ENCODE measurements around the gene FAM83D. TPM values are rescaled to one million over a fixed set of nuclear protein-coding genes. Genes with fewer than 3 reads are reported as not detected.
"Not testable (repeated sequence)": the region's sequence is repeated elsewhere in the genome, so short reads cannot be mapped to it uniquely, and the experiment has no call there.

The FAM83D gene
- total RNA-seq, 1 donor from 2014 or later, result 73.9 TPM

DNA sequence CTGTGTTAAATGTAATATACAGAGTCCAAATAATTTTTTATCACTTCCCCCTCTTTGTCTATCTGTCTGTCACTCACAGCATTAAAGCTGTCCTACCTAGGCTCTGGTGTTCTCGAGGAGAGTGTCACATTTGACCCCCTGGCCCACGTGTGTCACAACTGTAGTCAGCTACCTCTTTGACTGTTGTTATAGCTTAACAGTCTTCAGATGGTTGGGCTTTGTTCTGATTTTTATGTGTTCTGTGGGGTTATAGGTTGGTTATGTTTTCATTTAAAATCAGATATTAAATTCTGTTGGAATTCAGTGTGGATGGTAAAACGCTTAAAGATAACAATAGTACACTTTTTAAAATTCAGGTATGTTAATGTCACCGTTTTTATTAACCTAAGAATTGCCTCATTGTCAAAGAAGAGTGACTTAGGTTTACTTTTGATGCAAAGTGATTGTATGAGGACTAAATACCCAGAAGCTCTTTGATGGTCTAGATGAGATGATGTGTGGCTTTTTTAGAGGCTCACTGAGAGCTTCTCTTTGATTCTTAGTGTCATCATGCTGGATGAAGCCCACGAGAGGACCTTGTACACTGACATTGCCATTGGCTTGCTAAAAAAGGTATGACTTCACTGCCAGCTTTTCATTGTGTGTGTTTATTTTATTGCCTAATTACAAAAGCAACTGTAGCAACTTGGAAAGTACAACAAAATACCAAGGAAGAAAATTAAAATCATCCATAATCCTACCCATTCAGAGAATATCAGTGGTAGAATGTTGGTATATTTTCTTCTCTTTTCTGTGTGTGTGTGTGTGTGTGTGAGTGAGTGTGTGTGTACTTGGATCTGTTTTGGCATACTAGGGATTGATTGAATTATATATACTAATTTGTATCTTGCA is 65.8 kb downstream of the FAM83D start:
- no peaks in the 10 kb centered on the region for H3K9me3 Mint-ChIP-seq
- Histone ChIP-seq H3F3A (ENCODE audit: low read depth) (no peaks in the 10 kb centered on the region), H3K9ac (no peak overlapping the region), H3K27me3 (no peaks in the 10 kb centered on the region), H3K4me3 (no peak overlapping the region), H4K20me1 (ENCODE audit: low read depth) (no peaks in the 10 kb centered on the region), H3K4me2 (no peak overlapping the region), H3K36me3 (peaks cover 9% of the 10 kb centered on the region), H3K79me2 (ENCODE audit: low read depth) (no peaks in the 10 kb centered on the region), H2AFZ (replicated peaks) (no peak overlapping the region), H3K9me3 (ENCODE audit: low read depth) (no peaks in the 10 kb centered on the region), H3K4me1 (no peaks in the 10 kb centered on the region), H3K27ac (no peak overlapping the region)
- no peaks in the 10 kb centered on the region for H3K27me3 Mint-ChIP-seq (ENCODE audit: insufficient read depth, low read depth)
- H3K27ac Mint-ChIP-seq, result no peak overlapping the region
- TF ChIP-seq, protein P1, sequence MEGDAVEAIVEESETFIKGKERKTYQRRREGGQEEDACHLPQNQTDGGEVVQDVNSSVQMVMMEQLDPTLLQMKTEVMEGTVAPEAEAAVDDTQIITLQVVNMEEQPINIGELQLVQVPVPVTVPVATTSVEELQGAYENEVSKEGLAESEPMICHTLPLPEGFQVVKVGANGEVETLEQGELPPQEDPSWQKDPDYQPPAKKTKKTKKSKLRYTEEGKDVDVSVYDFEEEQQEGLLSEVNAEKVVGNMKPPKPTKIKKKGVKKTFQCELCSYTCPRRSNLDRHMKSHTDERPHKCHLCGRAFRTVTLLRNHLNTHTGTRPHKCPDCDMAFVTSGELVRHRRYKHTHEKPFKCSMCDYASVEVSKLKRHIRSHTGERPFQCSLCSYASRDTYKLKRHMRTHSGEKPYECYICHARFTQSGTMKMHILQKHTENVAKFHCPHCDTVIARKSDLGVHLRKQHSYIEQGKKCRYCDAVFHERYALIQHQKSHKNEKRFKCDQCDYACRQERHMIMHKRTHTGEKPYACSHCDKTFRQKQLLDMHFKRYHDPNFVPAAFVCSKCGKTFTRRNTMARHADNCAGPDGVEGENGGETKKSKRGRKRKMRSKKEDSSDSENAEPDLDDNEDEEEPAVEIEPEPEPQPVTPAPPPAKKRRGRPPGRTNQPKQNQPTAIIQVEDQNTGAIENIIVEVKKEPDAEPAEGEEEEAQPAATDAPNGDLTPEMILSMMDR (IDR thresholded peaks at IDR 0.05), result no peak
- TF ChIP-seq EZH2phosphoT487 (IDR thresholded peaks at IDR 0.05), result no peak
- no peak for TF ChIP-seq EZH2 (IDR thresholded peaks at IDR 0.05)
- H3K4me3 Mint-ChIP-seq, result no peak overlapping the region
- H3K36me3 Mint-ChIP-seq, result peaks cover 25% of the 10 kb centered on the region
- no peak for DNase-seq (ENCODE audit: low spot score)
- H3K4me1 Mint-ChIP-seq, result no peaks in the 10 kb centered on the region

DNA sequence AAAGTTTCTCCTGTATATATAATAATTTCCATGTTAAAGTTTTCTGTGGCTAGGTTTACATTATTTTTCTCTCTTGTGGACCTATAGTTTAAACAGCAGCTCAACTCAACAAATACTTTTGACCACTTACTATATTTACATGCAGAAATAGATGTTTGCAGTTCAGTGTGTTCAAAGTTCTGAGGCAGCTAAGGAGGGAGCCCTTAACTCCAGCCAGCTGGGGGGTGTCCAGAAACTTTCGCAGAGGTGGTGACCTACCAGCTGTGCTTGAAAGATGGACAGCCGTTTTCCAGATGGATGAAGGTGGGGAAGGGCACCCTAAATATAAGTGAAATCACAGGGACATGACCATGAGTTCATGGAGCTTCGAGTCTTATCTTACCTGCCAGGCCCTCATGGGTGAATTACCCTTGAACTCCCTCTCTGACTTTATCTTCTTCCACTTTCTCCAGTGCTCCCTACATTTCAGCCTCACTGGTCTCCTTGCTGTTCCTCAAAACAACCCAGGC is 69.4 kb downstream of the FAM83D start:
- no peaks in the 10 kb centered on the region for H3K9me3 ChIP-seq (ENCODE audit: low read depth)
- H3F3A ChIP-seq (ENCODE audit: low read depth), result no peaks in the 10 kb centered on the region
- no peaks in the 10 kb centered on the region for H3K4me1 ChIP-seq
- H3K4me2 ChIP-seq, result no peak overlapping the region
- TF ChIP-seq EZH2 (IDR thresholded peaks at IDR 0.05) (no peak), EZH2phosphoT487 (IDR thresholded peaks at IDR 0.05) (no peak)
- TF ChIP-seq, protein P1 (IDR thresholded peaks at IDR 0.05), result no peak
- H2AFZ ChIP-seq (replicated peaks), result no peak overlapping the region
- H3K9me3 Mint-ChIP-seq, result no peaks in the 10 kb centered on the region
- no peaks in the 10 kb centered on the region for H3K27me3 Mint-ChIP-seq (ENCODE audit: insufficient read depth, low read depth)
- peaks cover 22% of the 10 kb centered on the region for H3K36me3 Mint-ChIP-seq
- H3K27me3 ChIP-seq, result no peaks in the 10 kb centered on the region
- H3K27ac Mint-ChIP-seq, result no peak overlapping the region
- no peak overlapping the region for H3K9ac ChIP-seq
- H3K27ac ChIP-seq, result no peak overlapping the region
- H3K4me3 ChIP-seq, result no peak overlapping the region
- H3K4me1 Mint-ChIP-seq, result no peaks in the 10 kb centered on the region
- no peak for DNase-seq (ENCODE audit: low spot score)
- no peak overlapping the region for H3K4me3 Mint-ChIP-seq
- H3K36me3 ChIP-seq, result no peaks in the 10 kb centered on the region
- H3K79me2 ChIP-seq (ENCODE audit: low read depth), result no peaks in the 10 kb centered on the region
- H4K20me1 ChIP-seq (ENCODE audit: low read depth), result no peaks in the 10 kb centered on the region

DNA sequence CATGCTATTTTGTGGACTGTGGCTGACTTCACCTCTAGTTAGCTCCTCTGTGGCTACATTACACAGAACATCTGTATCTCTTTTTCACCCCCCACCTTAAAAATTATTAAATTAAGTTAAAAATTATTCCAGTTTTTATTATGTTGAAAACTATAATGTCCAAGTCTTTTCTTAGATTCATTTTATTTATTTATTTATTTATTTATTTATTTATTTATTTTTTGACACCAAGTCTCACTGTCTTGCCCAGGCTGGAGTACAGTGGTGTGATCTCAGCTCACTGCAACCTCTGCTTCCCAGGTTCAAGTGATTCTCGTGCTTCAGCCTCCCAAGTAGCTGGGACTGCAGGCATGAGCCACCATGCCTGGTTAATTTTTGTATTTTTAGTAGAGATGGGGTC is 70.6 kb downstream of the FAM83D start:
- H3K9me3 Mint-ChIP-seq, H3K36me3 ChIP-seq: not testable (repeated sequence)

GRCh38 chr20:38997622-38998021 is 71.4 kb downstream of the FAM83D start:
- Histone ChIP-seq H3K4me2 (no peak overlapping the region), H3K36me3 (no peaks in the 10 kb centered on the region), H3K27ac (no peak overlapping the region), H3K27me3 (no peaks in the 10 kb centered on the region), H3K79me2 (ENCODE audit: low read depth) (no peaks in the 10 kb centered on the region), H4K20me1 (ENCODE audit: low read depth) (no peaks in the 10 kb centered on the region), H3K9ac (no peak overlapping the region), H3K4me3 (no peak overlapping the region), H2AFZ (replicated peaks) (no peak overlapping the region), H3K9me3 (ENCODE audit: low read depth) (no peaks in the 10 kb centered on the region), H3F3A (ENCODE audit: low read depth) (no peaks in the 10 kb centered on the region), H3K4me1 (no peaks in the 10 kb centered on the region)
- Mint-ChIP-seq H3K4me3 (no peak overlapping the region), H3K27me3 (ENCODE audit: insufficient read depth, low read depth) (no peaks in the 10 kb centered on the region), H3K36me3 (peaks cover 21% of the 10 kb centered on the region), H3K27ac (no peak overlapping the region), H3K4me1 (no peaks in the 10 kb centered on the region), H3K9me3 (no peaks in the 10 kb centered on the region)
- TF ChIP-seq, protein P1 (IDR thresholded peaks at IDR 0.05), result no peak
- no peak for TF ChIP-seq EZH2 (IDR thresholded peaks at IDR 0.05)
- no peak for TF ChIP-seq EZH2phosphoT487 (IDR thresholded peaks at IDR 0.05)
- DNase-seq (ENCODE audit: low spot score), result no peak

More for the DNA sequence above, 70.6 kb downstream of the FAM83D start:
- peaks cover 20% of the 10 kb centered on the region for H3K36me3 Mint-ChIP-seq
- not testable (repeated sequence) for H3K79me2 ChIP-seq (ENCODE audit: low read depth); H3K9me3 ChIP-seq (ENCODE audit: low read depth); H4K20me1 ChIP-seq (ENCODE audit: low read depth); H3K27me3 Mint-ChIP-seq (ENCODE audit: insufficient read depth, low read depth); H3K4me1 ChIP-seq; H3K27me3 ChIP-seq; DNase-seq (ENCODE audit: low spot score); H3K4me3 Mint-ChIP-seq; H3K4me3 ChIP-seq; H3K9ac ChIP-seq; H3K4me1 Mint-ChIP-seq; H3K27ac Mint-ChIP-seq; H3F3A ChIP-seq (ENCODE audit: low read depth); H3K4me2 ChIP-seq; H3K27ac ChIP-seq; H2AFZ ChIP-seq (replicated peaks)

Measured in neural progenitor cell (in vitro differentiated cells).